ENCODE measurements around the gene MPP4.

DNA sequence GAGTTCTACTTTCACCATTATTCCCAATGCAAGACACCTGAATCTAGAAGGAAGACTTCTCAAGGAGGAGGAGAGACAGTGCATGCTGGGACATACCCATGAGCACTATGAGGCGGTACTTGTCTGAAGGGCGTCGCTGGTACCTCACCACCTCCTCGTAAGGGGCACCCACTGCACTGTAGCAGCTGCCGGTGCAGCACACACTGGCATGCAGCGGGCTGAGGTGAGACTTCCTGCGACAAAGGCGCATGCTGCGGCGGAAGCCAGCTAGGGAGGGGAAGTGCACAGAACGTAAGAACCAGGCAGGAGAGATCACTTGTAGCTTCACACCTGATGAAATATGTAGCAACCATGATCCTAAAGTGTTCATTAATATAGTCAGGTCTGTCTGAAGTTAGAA lies 42.3 kb downstream of the MPP4 start:
- TF ChIP-seq ZNF396 (CRISPR knock-in tag; IDR thresholded peaks at IDR 0.05; ENCODE audit: borderline replicate concordance), result no peak
- TF ChIP-seq, protein P1, sequence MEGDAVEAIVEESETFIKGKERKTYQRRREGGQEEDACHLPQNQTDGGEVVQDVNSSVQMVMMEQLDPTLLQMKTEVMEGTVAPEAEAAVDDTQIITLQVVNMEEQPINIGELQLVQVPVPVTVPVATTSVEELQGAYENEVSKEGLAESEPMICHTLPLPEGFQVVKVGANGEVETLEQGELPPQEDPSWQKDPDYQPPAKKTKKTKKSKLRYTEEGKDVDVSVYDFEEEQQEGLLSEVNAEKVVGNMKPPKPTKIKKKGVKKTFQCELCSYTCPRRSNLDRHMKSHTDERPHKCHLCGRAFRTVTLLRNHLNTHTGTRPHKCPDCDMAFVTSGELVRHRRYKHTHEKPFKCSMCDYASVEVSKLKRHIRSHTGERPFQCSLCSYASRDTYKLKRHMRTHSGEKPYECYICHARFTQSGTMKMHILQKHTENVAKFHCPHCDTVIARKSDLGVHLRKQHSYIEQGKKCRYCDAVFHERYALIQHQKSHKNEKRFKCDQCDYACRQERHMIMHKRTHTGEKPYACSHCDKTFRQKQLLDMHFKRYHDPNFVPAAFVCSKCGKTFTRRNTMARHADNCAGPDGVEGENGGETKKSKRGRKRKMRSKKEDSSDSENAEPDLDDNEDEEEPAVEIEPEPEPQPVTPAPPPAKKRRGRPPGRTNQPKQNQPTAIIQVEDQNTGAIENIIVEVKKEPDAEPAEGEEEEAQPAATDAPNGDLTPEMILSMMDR (IDR thresholded peaks at IDR 0.05), result no peak
- TF ChIP-seq, protein P2, sequence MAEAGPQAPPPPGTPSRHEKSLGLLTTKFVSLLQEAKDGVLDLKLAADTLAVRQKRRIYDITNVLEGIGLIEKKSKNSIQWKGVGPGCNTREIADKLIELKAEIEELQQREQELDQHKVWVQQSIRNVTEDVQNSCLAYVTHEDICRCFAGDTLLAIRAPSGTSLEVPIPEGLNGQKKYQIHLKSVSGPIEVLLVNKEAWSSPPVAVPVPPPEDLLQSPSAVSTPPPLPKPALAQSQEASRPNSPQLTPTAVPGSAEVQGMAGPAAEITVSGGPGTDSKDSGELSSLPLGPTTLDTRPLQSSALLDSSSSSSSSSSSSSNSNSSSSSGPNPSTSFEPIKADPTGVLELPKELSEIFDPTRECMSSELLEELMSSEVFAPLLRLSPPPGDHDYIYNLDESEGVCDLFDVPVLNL (CRISPR knock-in tag; IDR thresholded peaks at IDR 0.05; ENCODE audit: borderline replicate concordance, low read depth), result no peak

Data from WTC11 (cell line).